Endothelial cell of umbilical vein (primary cell): ENCODE results near the gene ZBTB8A. TPM values are rescaled to one million over a fixed set of nuclear protein-coding genes. Genes with fewer than 3 reads are reported as not detected.

Source experiments
- BruUV-seq: library from RNA; stranded (reverse); fragments of 400-500 nt; replicated peaks from 2 replicates; lab custom pipeline; 2021; lab: Mats Ljungman, UMichigan
- CTCF ChIA-PET: fragments of 300-600, 350-600 bp; sonication (Branson Sonifier 250); formaldehyde crosslinking; loops from one replicate; lab custom pipeline; 2021; ENCODE audit warnings: antibody characterized with exemption, inconsistent platforms; lab: Charles Lee
- POLR2A ChIA-PET: fragments of 300-600, 350-600 bp; sonication (Branson Sonifier 250); formaldehyde crosslinking; loops from one replicate; lab custom pipeline; 2021; ENCODE audit warnings: antibody characterized with exemption, inconsistent platforms; lab: Charles Lee
- DNase-seq: peaks from one replicate; pipeline ENCODE4 v3.0.0-alpha.2; 2011; ENCODE audit warnings: low read depth, low spot score
- FAIRE-seq: peaks from 2 replicates; lab custom pipeline; 2011; peaks lifted over from hg19 to GRCh38; lab: Jason Lieb, UNC
- H2AFZ ChIP-seq: 2 replicates; pipeline ENCODE4 v1.6.0; 2012; ENCODE audit warnings: low read depth, low read length, control low read depth, inconsistent platforms
- H3K27ac ChIP-seq: 2 replicates; pipeline ENCODE4 v1.5.1; 2011; ENCODE audit warnings: low read depth, mild to moderate bottlenecking, control low read depth, low read length, moderate library complexity; ENCODE audit not compliant: insufficient read depth
- H3K27me3 ChIP-seq, 2 experiments: 2 replicates each; pipeline versions ENCODE4 v1.6.0 to v1.6.1; 2011; ENCODE audit warnings: low read length in 2 of 2, mixed read lengths in 1 of 2; ENCODE audit not compliant: control insufficient read depth in 2 of 2, insufficient read depth in 2 of 2
- H3K36me3 ChIP-seq, 2 experiments: 2 replicates in 1 of 2; 3 replicates in 1 of 2; pipeline ENCODE4 v1.5.1; 2011; ENCODE audit warnings: low read length in 2 of 2, mild to moderate bottlenecking in 1 of 2, moderate library complexity in 1 of 2; ENCODE audit not compliant: control insufficient read depth in 2 of 2, insufficient read depth in 2 of 2; ENCODE audit errors: extremely low read depth in 1 of 2
- H3K4me1 ChIP-seq: 3 replicates; pipeline ENCODE4 v1.5.1; 2011; ENCODE audit warnings: mild to moderate bottlenecking, low read length; ENCODE audit not compliant: control insufficient read depth, insufficient read depth; ENCODE audit errors: extremely low read depth
- H3K4me2 ChIP-seq: 2 replicates; pipeline ENCODE4 v1.6.1; 2011; ENCODE audit warnings: low read length, control low read depth, mixed read lengths; ENCODE audit not compliant: insufficient read depth
- H3K4me3 ChIP-seq, 3 experiments: fragments of 200-600 bp in 1 of 3; sonication (generic), shearing (Covaris generic) in 1 of 3; replicated peaks in 1 of 3; 2 replicates each; pipeline ENCODE4 v1.5.1; 2011 to 2016; ENCODE audit warnings: control low read depth in 3 of 3, low read length in 3 of 3, mild to moderate bottlenecking in 2 of 3, inconsistent platforms in 1 of 3, low read depth in 1 of 3, moderate library complexity in 1 of 3; ENCODE audit not compliant: insufficient read depth in 1 of 3
- H3K79me2 ChIP-seq: 2 replicates; pipeline ENCODE4 v1.6.0; 2012; ENCODE audit warnings: low read length, inconsistent platforms; ENCODE audit not compliant: control insufficient read depth, insufficient read depth
- H3K9ac ChIP-seq: replicated peaks from 2 replicates; pipeline ENCODE3; 2011; ENCODE audit warnings: low read length, control low read depth; ENCODE audit not compliant: insufficient read depth; ENCODE audit errors: extremely low read depth
- H3K9me1 ChIP-seq: replicated peaks from 3 replicates; pipeline ENCODE4 v1.6.0; 2011; ENCODE audit warnings: mild to moderate bottlenecking, low read length; ENCODE audit not compliant: control insufficient read depth, insufficient read depth; ENCODE audit errors: extremely low read depth
- H3K9me3 ChIP-seq: replicated peaks from 2 replicates; pipeline ENCODE4 v1.5.1; 2012; ENCODE audit warnings: low read length, inconsistent platforms; ENCODE audit not compliant: control insufficient read depth, insufficient read depth
- H4K20me1 ChIP-seq: replicated peaks from 2 replicates; pipeline ENCODE3; 2011; ENCODE audit warnings: mild to moderate bottlenecking, low read length; ENCODE audit not compliant: control insufficient read depth, insufficient read depth; ENCODE audit errors: extremely low read depth
- EZH2 ChIP-seq: IDR thresholded peaks from 2 replicates; pipeline ENCODE4 v1.6.1; 2012; ENCODE audit warnings: borderline replicate concordance, low read depth, mild to moderate bottlenecking, moderate library complexity, low read length, inconsistent platforms; ENCODE audit not compliant: severe bottlenecking
- FOS ChIP-seq: IDR thresholded peaks from 2 replicates; pipeline ENCODE4 v1.6.1; 2011; ENCODE audit warnings: mild to moderate bottlenecking, low read length, moderate library complexity, borderline replicate concordance; ENCODE audit not compliant: insufficient read depth
- GATA2 ChIP-seq: IDR thresholded peaks from 2 replicates; pipeline ENCODE4 v1.7.0; 2011; ENCODE audit warnings: low read depth, mild to moderate bottlenecking, moderate library complexity, mixed read lengths, low read length; ENCODE audit not compliant: insufficient read length, insufficient read depth
- JUN ChIP-seq: IDR thresholded peaks from 2 replicates; pipeline ENCODE4 v1.6.1; 2011; ENCODE audit warnings: borderline replicate concordance, low read depth; ENCODE audit not compliant: insufficient read length, insufficient read depth
- MYC ChIP-seq: IDR thresholded peaks from one replicate; pipeline ENCODE4 v1.6.1; 2011; ENCODE audit warnings: mild to moderate bottlenecking, low read depth, low read length
- POLR2A ChIP-seq: IDR thresholded peaks from 2 replicates; pipeline ENCODE4 v1.6.1; 2012; ENCODE audit warnings: low read depth, mild to moderate bottlenecking, control low read depth, low read length
- POLR2AphosphoS5 ChIP-seq: IDR thresholded peaks from 2 replicates; pipeline ENCODE4 v1.6.1; 2012; ENCODE audit warnings: low read depth, mild to moderate bottlenecking, control low read depth, low read length, moderate library complexity; ENCODE audit not compliant: insufficient read depth
- dilution Hi-C: fragments of 300-500 bp; cut with MboI; formaldehyde crosslinking; loops from one replicate; pipeline ENCODE4 v1.15.0; 2019; ENCODE audit warnings: low sequenced_read_pairs; ENCODE audit not compliant: extremely low pct_ligation_motif_present
- intact Hi-C: fragments of 100-400 bp; cut with micrococcal nuclease; formaldehyde crosslinking; loops from one replicate; pipeline ENCODE4 v1.10.0; 2022
- polyA plus RNA-seq, 4 experiments: library from polyadenylated mRNA; depleted of rRNA in 3 of 4; stranded (reverse) in 3 of 4; unstranded in 1 of 4; fragments of >200 nt; gene quantifications; 2 replicates each; pipeline versions ENCODE4 v1.2.1 to v1.2.3, GENCODE V29; 2011 to 2012; ENCODE audit warnings: missing spikeins in 1 of 4
- total RNA-seq: library from RNA; stranded (reverse); gene quantifications from 2 replicates; pipeline ENCODE4 v1.2.3, GENCODE V29; 2021
- TF ChIP-seq, protein P1 (sequence below): IDR thresholded peaks from 2 replicates; pipeline ENCODE4 v1.6.1; 2011; ENCODE audit not compliant: insufficient read depth, insufficient read length
- TF ChIP-seq, protein P2 (sequence below), 2 donors: IDR thresholded peaks; 1 replicate in 1 of 2; 2 replicates in 1 of 2; pipeline ENCODE4 v1.5.1; 2011; ENCODE audit warnings: low read length in 2 of 2, mild to moderate bottlenecking in 2 of 2, moderate library complexity in 2 of 2, control low read depth in 1 of 2, inconsistent platforms in 1 of 2, low read depth in 1 of 2; ENCODE audit not compliant: insufficient read depth in 1 of 2; ENCODE audit errors: extremely low read depth in 1 of 2

ZBTB8A gene
- total and polyA plus RNA-seq, 2 donors (not counting 3 experiments of a cell fraction or from before 2014, with no cell fraction given) = 3.1 to 9.6 TPM

DNA sequence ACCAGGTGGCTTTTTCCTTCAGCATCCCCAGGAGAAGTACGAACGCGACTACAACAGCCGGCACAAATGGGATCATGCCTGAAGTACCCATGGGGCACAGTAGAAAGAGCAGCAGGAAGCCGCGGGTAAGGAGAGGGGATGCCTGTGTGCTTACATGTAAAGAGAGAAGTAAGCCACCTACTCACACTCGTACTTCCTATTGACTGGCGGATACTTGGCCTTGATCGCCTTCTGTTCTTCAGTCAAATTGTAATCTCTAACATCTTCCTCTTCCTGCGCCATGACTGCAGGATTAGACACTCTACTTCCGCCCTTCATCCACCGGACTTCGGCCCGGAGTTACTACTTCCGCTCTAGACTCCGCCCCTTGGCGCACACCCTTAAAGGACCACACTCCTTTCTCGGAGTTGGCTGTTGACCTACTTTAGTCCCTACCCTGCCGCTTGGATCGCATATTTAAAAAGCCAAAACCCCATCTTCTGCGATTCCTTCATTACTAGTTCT, 111.1 kb downstream of the ZBTB8A start, which contains the start of gene ZBTB8OS:
Gene ZBTB8OS, minus strand, starts transcription at position 303 of the 504 bp plus-strand sequence. Its CDS starts 21 bp downstream, at position 282.
- Histone ChIP-seq H3K4me1 (peaks cover 18% of the 10 kb centered on the region), H3K4me3 (peak within 1 kb of the TSS; percentile 65 to 90 (median 68)), H3K4me2 (peak within 1 kb of the TSS; percentile 87), H4K20me1 (no peaks in the 10 kb centered on the region), H3K27me3 (no peaks in the 10 kb centered on the region), H3K36me3 (peaks cover 5 to 8% of the 10 kb centered on the region in 2 experiments), H2AFZ (peak within 1 kb of the TSS; percentile 73), H3K79me2 (peaks cover 62% of the 10 kb centered on the region), H3K9me3 (no peaks in the 10 kb centered on the region), H3K9me1 (no peaks in the 10 kb centered on the region), H3K27ac (peak within 1 kb of the TSS; percentile 95), H3K9ac (peak within 1 kb of the TSS; percentile 96)
- FAIRE-seq = peak; percentile 94
- DNase-seq = peak; percentile 95
- TF ChIP-seq EZH2 (no peak), GATA2 (peak; percentile 82), POLR2A (peak; percentile 97), FOS (no peak), MYC (no peak), JUN (no peak), POLR2AphosphoS5 (peak; percentile 70)
- TF ChIP-seq, protein P1, sequence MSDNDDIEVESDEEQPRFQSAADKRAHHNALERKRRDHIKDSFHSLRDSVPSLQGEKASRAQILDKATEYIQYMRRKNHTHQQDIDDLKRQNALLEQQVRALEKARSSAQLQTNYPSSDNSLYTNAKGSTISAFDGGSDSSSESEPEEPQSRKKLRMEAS = no peak
- TF ChIP-seq, protein P2, sequence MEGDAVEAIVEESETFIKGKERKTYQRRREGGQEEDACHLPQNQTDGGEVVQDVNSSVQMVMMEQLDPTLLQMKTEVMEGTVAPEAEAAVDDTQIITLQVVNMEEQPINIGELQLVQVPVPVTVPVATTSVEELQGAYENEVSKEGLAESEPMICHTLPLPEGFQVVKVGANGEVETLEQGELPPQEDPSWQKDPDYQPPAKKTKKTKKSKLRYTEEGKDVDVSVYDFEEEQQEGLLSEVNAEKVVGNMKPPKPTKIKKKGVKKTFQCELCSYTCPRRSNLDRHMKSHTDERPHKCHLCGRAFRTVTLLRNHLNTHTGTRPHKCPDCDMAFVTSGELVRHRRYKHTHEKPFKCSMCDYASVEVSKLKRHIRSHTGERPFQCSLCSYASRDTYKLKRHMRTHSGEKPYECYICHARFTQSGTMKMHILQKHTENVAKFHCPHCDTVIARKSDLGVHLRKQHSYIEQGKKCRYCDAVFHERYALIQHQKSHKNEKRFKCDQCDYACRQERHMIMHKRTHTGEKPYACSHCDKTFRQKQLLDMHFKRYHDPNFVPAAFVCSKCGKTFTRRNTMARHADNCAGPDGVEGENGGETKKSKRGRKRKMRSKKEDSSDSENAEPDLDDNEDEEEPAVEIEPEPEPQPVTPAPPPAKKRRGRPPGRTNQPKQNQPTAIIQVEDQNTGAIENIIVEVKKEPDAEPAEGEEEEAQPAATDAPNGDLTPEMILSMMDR (IDR thresholded peaks at IDR 0.05; ENCODE audit: extremely low read depth in 1 of 2, insufficient read depth in 1 of 2, low read depth in 1 of 2, low read length in 2 of 2) = no peak
- BruUV-seq = no TSS peak
- intact Hi-C loops (loop anchor here (2.0 kb wide), 3 partner anchors 37 to 123 kb away; partner anchors contain the start of gene ZBTB8A), dilution Hi-C loops (no loop called here)
- ChIA-PET POLR2A (interaction anchor here (0.8 kb wide), 2 partner anchors 18 to 314 kb away, joined by 3 read pairs; partner anchors contain the start of gene MARCKSL1), CTCF (interaction anchor here (1.1 to 1.5 kb wide), 2 partner anchors 10 to 130 kb away, joined by 3 to 12 read pairs; no protein-coding TSS in a partner anchor)
